Activated CD4-positive, alpha-beta memory T cell treated with anti-CD3 and anti-CD28 coated beads for 36 hours (primary cell): ENCODE data around the gene ABCC1. TPM values are rescaled to one million over a fixed set of nuclear protein-coding genes. Genes with fewer than 3 reads are reported as not detected.
"Not testable (repeated sequence)": the region's sequence is repeated elsewhere in the genome, so short reads cannot be mapped to it uniquely, and the experiment has no call there.

Experiments used
- CTCF ChIA-PET: fragments of 350-600 bp; sonication (Branson Sonifier 250); formaldehyde crosslinking; loops from one replicate; lab custom pipeline; 2021; ENCODE audit warnings: antibody characterized with exemption, inconsistent platforms; lab: Charles Lee
- POLR2A ChIA-PET: fragments of 350-600 bp; sonication (Branson Sonifier 250); formaldehyde crosslinking; loops from one replicate; lab custom pipeline; 2021; ENCODE audit warnings: antibody characterized with exemption; lab: Charles Lee
- DNase-seq: peaks from one replicate; pipeline ENCODE4 v3.0.0-alpha.2; 2020
- H3K27ac Mint-ChIP-seq: one replicate; pipeline ENCODE4 v1.8.0; 2021; ENCODE audit warnings: mixed read lengths
- H3K27me3 Mint-ChIP-seq: one replicate; pipeline ENCODE4 v1.8.0; 2021; ENCODE audit warnings: mixed read lengths
- H3K36me3 Mint-ChIP-seq: one replicate; pipeline ENCODE4 v1.8.0; 2021; ENCODE audit warnings: mixed read lengths
- H3K4me1 Mint-ChIP-seq: one replicate; pipeline ENCODE4 v1.8.0; 2021; ENCODE audit warnings: low read depth, mixed read lengths
- H3K4me3 Mint-ChIP-seq: one replicate; pipeline ENCODE4 v1.8.0; 2021; ENCODE audit warnings: mild to moderate bottlenecking, mixed read lengths
- H3K9me3 Mint-ChIP-seq: one replicate; pipeline ENCODE4 v1.8.0; 2021; ENCODE audit warnings: mixed read lengths
- intact Hi-C: fragments of 100-400 bp; cut with micrococcal nuclease; formaldehyde crosslinking; loops from one replicate; pipeline ENCODE4 v1.15.1; 2023
- total RNA-seq, 2 experiments: library from RNA; stranded (reverse); gene quantifications; one replicate each; pipeline ENCODE4 v1.2.3, GENCODE V29; 2021

Gene ABCC1
- total RNA-seq, 2 experiments from 2014 or later, result 49.1 to 50.3 TPM

DNA sequence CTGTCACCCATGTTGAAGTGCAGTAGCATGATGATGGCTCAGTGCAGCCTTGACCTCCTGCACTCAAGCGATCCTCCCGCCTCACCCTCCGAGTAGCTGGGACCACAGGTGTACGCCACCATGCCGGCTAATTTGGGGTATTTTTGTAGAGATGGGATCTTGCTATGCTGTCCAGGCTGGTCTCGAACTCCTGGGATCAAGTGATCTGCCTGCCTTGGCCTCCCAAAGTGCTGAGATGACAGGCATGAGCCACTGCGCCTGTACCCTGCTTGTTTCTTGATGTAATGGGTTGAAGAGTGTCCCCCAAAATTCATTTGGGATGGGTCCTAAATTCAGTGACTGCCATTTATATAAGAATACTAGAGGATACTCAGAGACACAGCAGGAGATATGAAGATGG is 216.7 kb downstream of the ABCC1 start:
- Mint-ChIP-seq H3K9me3 (no peaks in the 10 kb centered on the region), H3K27me3 (peaks cover 4% of the 10 kb centered on the region), H3K4me3 (no peak overlapping the region), H3K4me1 (no peaks in the 10 kb centered on the region), H3K36me3 (no peaks in the 10 kb centered on the region), H3K27ac (no peak overlapping the region)
- CTCF ChIA-PET, result no interaction called here
- intact Hi-C loops, result no loop called here
- DNase-seq, result no peak
- POLR2A ChIA-PET, result no interaction called here

DNA sequence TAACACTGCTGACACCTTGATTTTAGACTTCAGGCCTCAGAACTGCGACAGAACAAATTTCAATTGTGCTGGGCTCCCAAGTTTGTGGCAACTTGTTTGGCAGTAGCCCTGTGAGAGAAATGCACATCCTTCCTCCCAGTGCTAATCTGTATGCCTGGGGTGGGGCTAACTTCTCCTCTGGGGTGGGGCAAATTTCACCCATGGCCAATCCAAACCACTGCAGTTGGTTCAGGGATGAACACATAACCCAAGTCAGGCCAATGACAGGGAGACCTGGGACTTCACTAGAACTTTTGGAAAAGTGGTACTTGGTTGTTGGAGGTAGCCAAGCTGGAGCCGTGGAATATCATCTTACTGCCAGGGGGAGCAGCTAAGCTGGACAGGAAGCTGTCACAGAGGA is 217.5 kb downstream of the ABCC1 start:
- Mint-ChIP-seq H3K27me3 (peaks cover under 1% of the 10 kb centered on the region), H3K4me3 (no peak overlapping the region), H3K27ac (no peak overlapping the region), H3K9me3 (no peaks in the 10 kb centered on the region), H3K4me1 (no peaks in the 10 kb centered on the region), H3K36me3 (no peaks in the 10 kb centered on the region)
- ChIA-PET CTCF (no interaction called here), POLR2A (no interaction called here)
- intact Hi-C loops, result no loop called here
- no peak for DNase-seq

DNA sequence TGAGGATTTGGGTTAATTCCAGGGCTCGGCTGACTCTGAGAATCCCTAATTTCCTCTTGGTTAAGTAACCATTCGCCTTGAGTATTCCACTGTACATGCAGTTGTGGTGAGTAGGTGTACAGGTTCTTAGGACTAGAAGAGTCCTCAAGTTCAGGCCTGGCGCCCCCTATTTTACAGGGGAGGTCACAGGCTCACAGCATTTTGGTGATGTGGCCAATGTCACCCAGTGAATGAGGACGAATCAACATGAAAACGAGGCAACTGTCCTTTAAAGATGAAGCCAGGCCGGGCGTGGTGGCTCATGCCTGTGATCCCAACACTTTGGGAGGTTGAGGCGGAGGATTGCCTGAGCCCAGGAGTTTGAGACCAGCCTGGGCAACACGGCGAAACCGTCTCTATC is 218.5 kb downstream of the ABCC1 start:
- POLR2A ChIA-PET, result no interaction called here
- Mint-ChIP-seq H3K27ac (no peak overlapping the region), H3K36me3 (no peaks in the 10 kb centered on the region), H3K27me3 (no peaks in the 10 kb centered on the region), H3K4me3 (no peak overlapping the region), H3K4me1 (no peaks in the 10 kb centered on the region), H3K9me3 (no peaks in the 10 kb centered on the region)
- intact Hi-C loops, result no loop called here
- DNase-seq, result no peak
- CTCF ChIA-PET, result no interaction called here

DNA sequence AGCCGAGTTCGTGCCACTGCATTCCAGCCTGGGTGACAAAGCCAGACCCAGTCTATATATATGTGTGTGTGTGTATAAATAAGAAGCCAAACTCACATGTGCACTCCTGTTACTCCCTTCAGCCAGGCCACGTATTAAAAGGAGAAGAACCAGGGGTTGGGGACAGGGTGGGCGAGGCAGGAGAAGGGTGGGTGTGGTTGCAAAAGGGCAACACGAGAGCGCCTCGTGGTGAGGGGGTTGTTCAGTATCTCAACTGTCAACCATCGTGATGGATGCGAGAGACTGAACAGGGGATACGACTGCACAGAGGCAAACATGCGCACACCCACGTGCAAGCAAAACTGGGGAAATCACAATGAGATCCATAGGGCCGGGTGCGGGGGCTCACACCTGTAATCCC is 219.0 kb downstream of the ABCC1 start:
- H3K4me3 Mint-ChIP-seq, result no peak overlapping the region
- POLR2A ChIA-PET, result no interaction called here
- DNase-seq, result no peak
- no peaks in the 10 kb centered on the region for H3K27me3 Mint-ChIP-seq
- CTCF ChIA-PET, result no interaction called here
- no peaks in the 10 kb centered on the region for H3K36me3 Mint-ChIP-seq
- H3K27ac Mint-ChIP-seq, result no peak overlapping the region
- intact Hi-C loops, result no loop called here
- no peaks in the 10 kb centered on the region for H3K4me1 Mint-ChIP-seq
- no peaks in the 10 kb centered on the region for H3K9me3 Mint-ChIP-seq

DNA sequence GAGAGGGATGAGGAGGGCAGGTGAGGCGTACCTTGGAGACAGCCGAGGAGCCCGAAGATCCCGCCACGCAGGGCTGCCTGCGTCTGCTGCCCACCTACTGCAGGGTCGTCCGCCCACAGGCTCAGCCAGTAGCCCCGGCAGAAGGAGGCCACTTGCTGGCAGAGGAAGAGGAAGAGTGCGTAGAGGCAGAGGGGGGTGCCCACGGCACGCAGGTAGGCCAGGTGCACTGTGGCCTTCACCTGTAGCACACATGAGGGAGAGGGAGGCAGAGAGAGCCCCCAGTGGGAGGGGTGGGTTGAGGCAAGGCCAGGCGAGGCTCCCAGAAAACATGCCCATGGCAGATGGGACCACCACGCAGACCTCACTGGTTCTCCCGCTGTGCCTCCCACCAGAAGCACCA is 220.2 kb downstream of the ABCC1 start:
- Mint-ChIP-seq H3K36me3 (no peaks in the 10 kb centered on the region), H3K27ac (no peak overlapping the region), H3K27me3 (no peaks in the 10 kb centered on the region), H3K4me1 (no peaks in the 10 kb centered on the region), H3K9me3 (no peaks in the 10 kb centered on the region), H3K4me3 (no peak overlapping the region)
- ChIA-PET POLR2A (no interaction called here), CTCF (interaction anchor here (0.7 kb wide), 1 partner anchor 124 kb away, joined by 3 read pairs; no protein-coding TSS in a partner anchor)
- DNase-seq, result no peak
- intact Hi-C loops, result no loop called here

DNA sequence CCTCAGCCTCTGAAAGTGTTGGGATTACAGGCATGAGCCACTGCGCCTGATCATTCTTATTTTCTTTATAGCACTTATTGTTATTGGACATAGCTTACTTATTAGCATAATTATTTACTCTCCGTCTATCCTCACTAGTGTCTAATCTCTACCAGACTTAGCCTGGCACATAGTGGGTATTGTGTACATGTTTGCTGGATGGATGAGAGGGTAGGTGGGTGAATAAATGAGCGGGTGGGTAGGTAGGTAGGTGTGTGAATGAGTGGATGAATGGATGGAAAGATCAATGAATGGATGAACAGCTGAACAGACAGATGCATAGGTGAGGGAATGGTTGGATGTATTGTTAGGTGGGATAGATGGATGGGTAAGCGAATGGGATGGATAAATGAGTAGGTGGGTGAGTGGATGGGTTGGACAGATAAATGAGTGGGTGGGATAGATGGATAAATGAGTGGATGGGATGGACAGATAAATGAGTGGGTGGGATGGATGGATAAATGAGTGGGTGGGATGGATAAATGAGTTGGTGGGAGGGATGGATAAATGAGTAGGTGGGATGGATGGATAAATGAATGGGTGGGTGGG is 222.0 kb downstream of the ABCC1 start:
- intact Hi-C loops, result no loop called here
- DNase-seq, result no peak
- ChIA-PET POLR2A (no interaction called here), CTCF (interaction anchor here (0.7 kb wide), 1 partner anchor 15 kb away, joined by 3 read pairs; no protein-coding TSS in a partner anchor)
- Mint-ChIP-seq H3K9me3 (peaks cover 7% of the 10 kb centered on the region), H3K27ac (peak overlapping the region; percentile 1), H3K4me1 (no peaks in the 10 kb centered on the region), H3K36me3 (no peaks in the 10 kb centered on the region), H3K27me3 (no peaks in the 10 kb centered on the region), H3K4me3 (peak overlapping the region; percentile 9)

DNA sequence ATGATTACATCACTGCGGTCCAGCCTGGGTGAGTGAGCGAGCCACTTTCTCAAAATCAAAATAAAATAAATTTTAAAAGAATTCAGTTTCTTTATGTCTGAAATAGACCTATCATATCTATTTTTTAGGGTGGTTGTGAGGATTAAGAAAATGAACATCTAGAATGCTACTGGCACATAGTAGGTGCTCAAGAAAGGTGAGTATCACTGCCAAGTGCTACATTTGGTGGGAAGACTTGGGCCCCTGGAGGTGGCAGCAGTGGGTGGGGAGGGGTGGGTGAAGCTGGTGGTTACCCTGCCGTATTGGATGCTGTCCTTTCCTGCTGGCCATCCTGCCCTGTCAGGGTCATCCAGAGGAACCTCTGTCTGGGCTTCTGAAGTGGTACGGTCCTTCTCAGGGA is 223.6 kb downstream of the ABCC1 start:
- H3K27me3 Mint-ChIP-seq, result no peaks in the 10 kb centered on the region
- no peak overlapping the region for H3K4me3 Mint-ChIP-seq
- H3K36me3 Mint-ChIP-seq, result no peaks in the 10 kb centered on the region
- POLR2A ChIA-PET, result no interaction called here
- intact Hi-C loops, result no loop called here
- CTCF ChIA-PET, result interaction anchor here (1.4 kb wide), 2 partner anchors 10 to 14 kb away, joined by 4 to 5 read pairs; no protein-coding TSS in a partner anchor
- no peak overlapping the region for H3K27ac Mint-ChIP-seq
- no peaks in the 10 kb centered on the region for H3K4me1 Mint-ChIP-seq
- DNase-seq, result no peak
- H3K9me3 Mint-ChIP-seq, result peaks cover 8% of the 10 kb centered on the region

DNA sequence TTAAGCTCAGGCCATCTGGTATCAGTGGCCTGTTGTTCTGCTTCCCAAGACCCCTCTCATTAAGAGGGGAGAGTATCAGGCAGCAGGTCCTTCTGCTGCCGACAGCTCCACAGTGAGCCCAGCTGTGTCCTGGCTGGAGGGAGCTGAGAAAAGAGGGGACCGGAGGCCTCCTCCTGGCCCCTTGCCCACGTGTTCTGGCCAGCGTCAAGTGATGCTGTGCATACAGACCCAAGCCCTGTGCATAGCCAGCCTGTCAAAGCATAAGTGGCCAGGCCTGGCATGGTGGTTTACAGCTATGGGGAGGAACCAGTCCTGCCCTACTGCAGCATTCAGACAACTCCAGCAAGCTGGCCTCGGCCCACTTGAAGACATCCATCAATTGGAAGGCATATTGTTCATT is 225.9 kb downstream of the ABCC1 start:
- H3K9me3 Mint-ChIP-seq, result peaks cover 8% of the 10 kb centered on the region
- intact Hi-C loops, result no loop called here
- POLR2A ChIA-PET, result no interaction called here
- H3K4me1 Mint-ChIP-seq, result no peaks in the 10 kb centered on the region
- no peaks in the 10 kb centered on the region for H3K36me3 Mint-ChIP-seq
- no peak overlapping the region for H3K27ac Mint-ChIP-seq
- no peak overlapping the region for H3K4me3 Mint-ChIP-seq
- H3K27me3 Mint-ChIP-seq, result no peaks in the 10 kb centered on the region
- no peak for DNase-seq
- CTCF ChIA-PET, result interaction anchor here (1.8 kb wide), 1 partner anchor 12 kb away, joined by 7 read pairs; no protein-coding TSS in a partner anchor

DNA sequence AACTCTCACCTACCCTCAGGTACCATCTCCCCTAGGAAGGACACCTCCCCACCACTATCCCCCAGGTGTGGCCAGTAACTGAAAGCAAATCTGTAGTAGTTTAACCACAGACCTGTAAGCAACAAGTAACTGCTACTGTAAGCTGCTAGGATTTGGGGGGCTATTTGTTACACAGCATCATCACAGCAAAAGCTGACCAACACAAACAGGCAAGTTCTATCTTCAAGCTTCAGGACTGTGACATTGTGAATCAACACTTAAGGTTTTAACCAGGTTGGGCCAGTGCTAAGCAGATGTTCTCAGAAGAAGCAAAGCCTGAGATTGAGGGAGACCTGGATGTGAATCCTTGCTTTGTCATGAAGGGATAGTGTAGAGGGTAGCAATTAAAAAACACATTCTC is 226.9 kb downstream of the ABCC1 start:
- peaks cover 8% of the 10 kb centered on the region for H3K9me3 Mint-ChIP-seq

DNA sequence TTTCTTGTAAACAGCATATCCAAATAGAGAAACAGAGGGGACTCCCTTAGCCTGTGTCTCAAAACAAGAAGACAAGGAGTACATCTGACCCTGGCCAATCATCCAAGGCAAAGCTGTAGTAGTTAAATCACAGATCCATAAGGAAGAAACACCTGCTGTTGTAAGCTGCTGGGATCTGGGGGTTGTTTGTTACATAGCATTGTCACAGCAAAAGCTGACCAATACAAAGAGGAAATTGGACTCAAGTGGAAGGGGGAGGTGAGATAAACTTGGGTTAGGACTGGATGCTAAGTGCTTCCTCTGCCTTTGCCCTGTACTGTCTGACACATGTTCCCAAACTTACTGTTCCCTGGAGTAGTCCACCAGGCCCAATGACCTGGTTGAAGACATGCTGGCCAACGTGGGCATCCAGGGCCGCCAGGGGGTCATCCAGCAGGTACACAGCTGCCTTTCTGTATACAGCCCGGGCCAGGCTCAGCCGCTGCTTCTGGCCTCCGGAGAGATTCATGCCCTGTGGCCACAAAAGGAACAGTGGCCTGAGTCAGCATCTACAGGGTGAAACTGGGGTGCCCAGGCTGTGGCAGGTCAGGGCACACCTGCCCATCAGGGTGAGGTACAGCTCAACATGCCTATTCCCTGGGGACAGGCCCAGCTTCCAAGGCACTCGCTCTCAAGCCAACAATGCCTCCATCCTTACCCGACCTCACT is 229.2 kb downstream of the ABCC1 start:
- Mint-ChIP-seq H3K36me3 (no peaks in the 10 kb centered on the region), H3K4me3 (no peak overlapping the region), H3K4me1 (no peaks in the 10 kb centered on the region), H3K9me3 (peaks cover 8% of the 10 kb centered on the region), H3K27ac (no peak overlapping the region), H3K27me3 (no peaks in the 10 kb centered on the region)
- CTCF ChIA-PET, result interaction anchor here (1.9 kb wide), 1 partner anchor 9 kb away, joined by 6 read pairs; no protein-coding TSS in a partner anchor
- POLR2A ChIA-PET, result no interaction called here
- intact Hi-C loops, result no loop called here
- DNase-seq, result no peak

More for the DNA sequence above, 226.9 kb downstream of the ABCC1 start:
- POLR2A ChIA-PET, result no interaction called here
- H3K27me3 Mint-ChIP-seq, result no peaks in the 10 kb centered on the region
- CTCF ChIA-PET, result interaction anchor here (1.0 to 1.8 kb wide), 2 partner anchors 10 to 11 kb away, joined by 4 to 7 read pairs; no protein-coding TSS in a partner anchor
- no peaks in the 10 kb centered on the region for H3K4me1 Mint-ChIP-seq
- H3K36me3 Mint-ChIP-seq, result no peaks in the 10 kb centered on the region
- intact Hi-C loops, result no loop called here
- no peak for DNase-seq
- H3K27ac Mint-ChIP-seq, result no peak overlapping the region
- no peak overlapping the region for H3K4me3 Mint-ChIP-seq

DNA sequence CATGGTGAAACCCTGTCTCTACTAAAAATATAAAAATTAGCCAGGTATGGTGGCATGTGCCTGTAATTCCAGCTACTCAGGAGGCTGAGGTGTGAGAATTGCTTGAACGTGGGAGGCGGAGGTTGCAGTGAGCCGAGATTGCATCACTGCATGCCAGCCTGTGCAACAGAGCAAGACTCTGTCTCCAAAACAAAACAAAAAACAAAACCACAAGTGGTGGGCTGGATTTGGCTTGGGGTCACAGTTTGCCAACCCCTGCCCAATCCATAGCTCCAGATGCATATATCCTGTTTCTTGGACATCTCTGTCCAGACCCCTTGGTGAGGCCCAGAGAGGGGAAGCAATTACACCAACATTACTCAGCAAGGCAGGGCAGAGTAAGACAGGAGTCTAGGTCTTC is 232.3 kb downstream of the ABCC1 start:
- CTCF ChIA-PET, result not testable (repeated sequence)

DNA sequence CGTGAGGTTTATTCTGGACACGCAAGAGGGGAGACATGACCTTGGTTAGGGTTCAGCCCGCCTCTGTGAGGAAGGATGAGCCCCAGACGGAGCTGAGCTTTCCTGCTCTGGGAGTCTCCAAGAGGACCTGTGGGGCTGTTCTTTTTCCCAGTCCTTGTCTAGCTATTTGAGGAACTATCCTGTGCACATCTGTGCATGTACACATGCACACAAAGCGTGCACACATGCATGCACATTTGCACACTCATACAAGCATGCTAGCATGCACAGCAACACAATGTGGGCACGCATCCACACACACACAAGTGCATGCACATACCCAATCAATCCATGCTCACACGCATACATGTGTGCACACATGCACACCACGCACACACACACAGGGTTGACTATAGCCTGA is 233.5 kb downstream of the ABCC1 start:
- H3K27me3 Mint-ChIP-seq, result no peaks in the 10 kb centered on the region

More for the DNA sequence above, 232.3 kb downstream of the ABCC1 start:
- H3K36me3 Mint-ChIP-seq, H3K27me3 Mint-ChIP-seq, H3K4me1 Mint-ChIP-seq, intact Hi-C loops, H3K4me3 Mint-ChIP-seq, H3K27ac Mint-ChIP-seq, H3K9me3 Mint-ChIP-seq, DNase-seq, POLR2A ChIA-PET: not testable (repeated sequence)

More for the DNA sequence above, 233.5 kb downstream of the ABCC1 start:
- Mint-ChIP-seq H3K9me3 (no peaks in the 10 kb centered on the region), H3K36me3 (no peaks in the 10 kb centered on the region), H3K4me3 (no peak overlapping the region), H3K27ac (no peak overlapping the region), H3K4me1 (no peaks in the 10 kb centered on the region)
- intact Hi-C loops, result no loop called here
- ChIA-PET POLR2A (no interaction called here), CTCF (interaction anchor here (1.3 to 1.7 kb wide), 2 partner anchors 9 to 405 kb away, joined by 3 to 4 read pairs; no protein-coding TSS in a partner anchor)
- no peak for DNase-seq
